ENCODE measurements around the gene ACSL1. TPM values are rescaled to one million over a fixed set of nuclear protein-coding genes. Genes with fewer than 3 reads are reported as not detected.

ACSL1 gene
- total and polyA plus RNA-seq, 9 of the 15 experiments (the other 6 are each of a cell fraction or from before 2014, with no cell fraction given): 6.7 to 24.1 (median 15.0) TPM

- TF ChIP-seq RFX7 (CRISPR knock-in tag; IDR thresholded peaks at IDR 0.05) (no peak), ZNF584 (CRISPR knock-in tag; IDR thresholded peaks at IDR 0.05; ENCODE audit: low read depth) (no peak), ZNF764 (CRISPR knock-in tag; IDR thresholded peaks at IDR 0.05; ENCODE audit: low read depth) (no peak), SNIP1 (IDR thresholded peaks at IDR 0.05; ENCODE audit: low read depth) (no peak), JUN (IDR thresholded peaks at IDR 0.05; ENCODE audit: borderline replicate concordance, low read depth, low read length) (peak; percentile 53; the same call in 1 of the 2 replicates), JUN (CRISPR knock-in tag; IDR thresholded peaks at IDR 0.05; ENCODE audit: borderline replicate concordance) (no peak; the same call in 1 of the 2 replicates), HBP1 (CRISPR knock-in tag; IDR thresholded peaks at IDR 0.05) (no peak), RBM17 (IDR thresholded peaks at IDR 0.05; ENCODE audit: borderline replicate concordance, low read depth, low read length) (no peak), TBL1XR1 (IDR thresholded peaks at IDR 0.05; ENCODE audit: low read length in 2 of 2) (peak in 1 of 2 experiments; percentile 52; a peak in 1 of 4 replicates), ZNF609 (CRISPR knock-in tag; IDR thresholded peaks at IDR 0.05; ENCODE audit: borderline replicate concordance) (peak; percentile 56; the same call in 1 of the 2 replicates), SOX6 (IDR thresholded peaks at IDR 0.05) (peak; percentile 47; the same call in 1 of the 2 replicates), TAF1 (IDR thresholded peaks at IDR 0.05; ENCODE audit: control insufficient read depth, extremely low read depth, insufficient read depth, low read length, severe bottlenecking) (peak; percentile 12), ARID3B (CRISPR knock-in tag; IDR thresholded peaks at IDR 0.05; ENCODE audit: borderline replicate concordance) (no peak), POLR2B (IDR thresholded peaks at IDR 0.05; ENCODE audit: low read depth, partially characterized antibody) (no peak), SPI1 (IDR thresholded peaks at IDR 0.05; ENCODE audit: borderline replicate concordance, low read depth, low read length) (no peak), MNT (conservative IDR thresholded peaks at IDR 0.05) (peak in 1 of 2 experiments; percentile 30; a peak in 1 of 4 replicates)
These were observed 10.5 kb downstream of the ACSL1 start (continued) for GRCh38 chr4:184815046-184815877.

Data from K562 (cell line).